Heart left ventricle (tissue), 16 donors: ENCODE results near the gene OAS2. TPM values are rescaled to one million over a fixed set of nuclear protein-coding genes. Genes with fewer than 3 reads are reported as not detected.

Source experiments
- ATAC-seq, 4 donors: fragments of 200-7000 bp; cut with Tn5 transposase; one replicate each; pipeline ENCODE4 v1.9.1; 2020 to 2022; ENCODE audit warnings: moderate library complexity in 4 of 4, mild to moderate bottlenecking in 3 of 4, moderate number of reproducible peaks in 1 of 4
- DNase-seq, 5 donors: peaks; one replicate each; pipeline ENCODE4 v3.0.0-alpha.2; 2020
- H3K27ac ChIP-seq, 12 donors: fragments of 200-600 bp; sonication (generic) in 4 of 12; one replicate each; pipeline versions ENCODE4 v1.5.0 to v1.8.0; 2016 to 2022; ENCODE audit warnings: mild to moderate bottlenecking in 2 of 12
- H3K27me3 ChIP-seq, 9 donors: fragments of 200-600 bp; sonication (generic) in 2 of 9; one replicate each; pipeline versions ENCODE4 v1.5.1 to v1.8.0; 2016 to 2022; ENCODE audit warnings: mild to moderate bottlenecking in 3 of 9
- H3K36me3 ChIP-seq, 9 donors: fragments of 200-600 bp; sonication (generic) in 2 of 9; one replicate each; pipeline versions ENCODE4 v1.5.0 to v1.8.0; 2018 to 2022; ENCODE audit warnings: mild to moderate bottlenecking in 2 of 9
- H3K4me1 ChIP-seq, 12 donors: fragments of 200-600 bp; sonication (generic) in 4 of 12; one replicate each; pipeline versions ENCODE4 v1.5.0 to v1.8.0; 2016 to 2022; ENCODE audit warnings: mild to moderate bottlenecking in 3 of 12
- H3K4me3 ChIP-seq, 12 donors: fragments of 200-600 bp; sonication (generic) in 4 of 12; one replicate each; pipeline versions ENCODE4 v1.5.0 to v1.8.0; 2017 to 2022; ENCODE audit warnings: mild to moderate bottlenecking in 9 of 12, moderate library complexity in 4 of 12
- H3K9me3 ChIP-seq, 12 donors: fragments of 200-600 bp; sonication (generic) in 4 of 12; one replicate each; pipeline versions ENCODE4 v1.5.0 to v1.8.0; 2016 to 2022; ENCODE audit warnings: mild to moderate bottlenecking in 1 of 12
- CTCF ChIP-seq, 12 donors: fragments of 200-600 bp; sonication (generic) in 4 of 12; IDR thresholded peaks; one replicate each; pipeline versions ENCODE4 v1.5.0 to v1.8.0; 2018 to 2022; ENCODE audit warnings: antibody characterized with exemption in 12 of 12, mild to moderate bottlenecking in 5 of 12
- POLR2A ChIP-seq, 2 donors: fragments of 450-650 bp; IDR thresholded peaks; one replicate each; pipeline ENCODE4 v1.6.1; 2017; ENCODE audit warnings: antibody characterized with exemption in 2 of 2, mild to moderate bottlenecking in 2 of 2, moderate library complexity in 2 of 2
- WGBS, 4 donors: extraction: QIAGEN DNeasy Blood & Tissue Kit in 2 of 4; methylation state at CpG; one replicate each; pipeline versions ENCODE4 v1.1.5 to v1.1.7; 2013 to 2018; 5-methylcytosine and 5-hydroxymethylcytosine counted together
- intact Hi-C, 10 donors: fragments of 100-400 bp; cut with DNase I; formaldehyde crosslinking; loops; one replicate each; pipeline versions ENCODE4 v1.11.1 to v1.14.2; 2022
- polyA plus RNA-seq, 2 donors: library from polyadenylated mRNA; stranded (reverse); fragments of 200-250 nt; gene quantifications; one replicate each; pipeline ENCODE4 v1.2.3, GENCODE V29; 2013
- total RNA-seq, 9 donors: library from RNA; depleted of rRNA in 2 of 9; stranded (reverse); fragments of >200 nt in 2 of 9; fragmentation: NEBNext Ultra II Directional in 3 of 9; extraction: Animal tissue kit (Norgen Biotek cat#: 25700) in 3 of 9; gene quantifications; one replicate each; pipeline versions ENCODE4 v1.1.0 to v1.2.4, GENCODE V29; 2016 to 2023
- donor health status: ischemic (EF 13 %, LVEDD 7.1; RV severe dilation, severe dysfunction).
- donor health status: healthy with polysubstance abuse.
- donor health status: DM: no; HTN: yes; CAD: no.
- donor health status: DM: no; HTN: no; CAD: no.
- donor health status: ischemic (EF 25% LVEDD 6.9; RV normal size, moderate dysfunction).
- donor health status: ischemic (EF 25% LVEDD 5.7; RV mildly dilated, moderate dysfunction).
- donor health status: healthy.
- donor health status: DM: yes; HTN: yes; CAD: no.
- donor health status: ischemic (EF 35%, LVEDD 5.7; RV mildly dilated, moderate dysfunction).
- donor health status: nonischemic (EF 11% LVEDD 7.7; RV severe dilation, severe dysfunction).
- donor health status: DM: yes; HTN: yes; CAD: no.
- donor health status: PGD.
- donor health status: ischemic (EF 29% LVEDD 5.4; RV normal size, mild dysfunction).
- donor health status: nonischemic (EF 23%, LVEDD 6.1; RV moderate dilation, normal function).

Gene OAS2
- total and polyA plus RNA-seq, 11 donors = 3.8 to 46.1 (median 7.3) TPM

- Histone ChIP-seq H3K27ac (no peak overlapping the region), H3K4me1 (no peaks in the 10 kb centered on the region), H3K36me3 (no peaks in the 10 kb centered on the region), H3K9me3 (peaks cover 0 to 3% (median 0%) of the 10 kb centered on the region in 12 donors), H3K4me3 (no peak overlapping the region), H3K27me3 (peaks cover 0 to 4% (median 0%) of the 10 kb centered on the region in 9 donors)
- 44 to 50% (median 48%) methylated on average over 4 of the region's 4 CpGs for WGBS, 4 donors
- TF ChIP-seq CTCF (IDR thresholded peaks at IDR 0.05) (no peak), POLR2A (IDR thresholded peaks at IDR 0.05) (no peak)
- DNase-seq (no peak), ATAC-seq (no peak)
- intact Hi-C loops = loop anchor here in 2 of 10 donors (5.0 kb wide), 2 partner anchors 125 to 130 kb away; no protein-coding TSS in a partner anchor
These were observed 49.4 kb downstream of the OAS2 start for GRCh38 chr12:113027726-113028125.

- H3K9me3 ChIP-seq = no peaks in the 10 kb centered on the region
- H3K27ac ChIP-seq = no peak overlapping the region
- H3K27me3 ChIP-seq = peaks cover 0 to 9% (median 0%) of the 10 kb centered on the region in 9 donors
- WGBS, 4 donors = 10 to 12% (median 11%) methylated on average over 9 of the region's 9 CpGs
- DNase-seq = no peak
- no peak for TF ChIP-seq POLR2A (IDR thresholded peaks at IDR 0.05)
- TF ChIP-seq CTCF (IDR thresholded peaks at IDR 0.05) = peak; percentile 48 to 75 (median 67)
- no peaks in the 10 kb centered on the region for H3K36me3 ChIP-seq
- intact Hi-C loops = loop anchor here in 7 of 10 donors (1.0 to 10.0 kb wide), 6 partner anchors 38 to 414 kb away; no protein-coding TSS in a partner anchor
- no peaks in the 10 kb centered on the region for H3K4me1 ChIP-seq
- H3K4me3 ChIP-seq = no peak overlapping the region
- peak in 3 of 4 donors; percentile 55 to 74 (median 61) for ATAC-seq
These were observed 52.7 kb downstream of the OAS2 start for GRCh38 chr12:113030875-113031525.

GRCh38 chr12:113039911-113040445 is 61.7 kb downstream of the OAS2 start:
- ATAC-seq (no peak), DNase-seq (no peak)
- Histone ChIP-seq H3K4me1 (peaks cover 0 to 17% (median 0%) of the 10 kb centered on the region in 12 donors), H3K36me3 (no peaks in the 10 kb centered on the region), H3K27ac (peak overlapping the region in 4 of 12 donors; percentile 11 to 52 (median 43)), H3K9me3 (no peaks in the 10 kb centered on the region), H3K27me3 (peaks cover 0 to 12% (median 0%) of the 10 kb centered on the region in 9 donors), H3K4me3 (no peak overlapping the region)
- TF ChIP-seq CTCF (IDR thresholded peaks at IDR 0.05) (no peak), POLR2A (IDR thresholded peaks at IDR 0.05) (no peak)
- 68 to 83% (median 80%) methylated on average over 4 of the region's 4 CpGs for WGBS, 4 donors
- intact Hi-C loops = loop anchor here in 1 of 10 donors (10.0 kb wide), 1 partner anchor 405 kb away; no protein-coding TSS in a partner anchor

- Histone ChIP-seq H3K4me3 (no peak overlapping the region), H3K9me3 (no peaks in the 10 kb centered on the region), H3K27ac (peak overlapping the region in 4 of 12 donors; percentile 11 to 66 (median 34)), H3K4me1 (peaks cover 0 to 17% (median 0%) of the 10 kb centered on the region in 12 donors), H3K27me3 (peaks cover 0 to 12% (median 0%) of the 10 kb centered on the region in 9 donors), H3K36me3 (no peaks in the 10 kb centered on the region)
- DNase-seq = peak in 4 of 5 donors; percentile 37 to 88 (median 80)
- intact Hi-C loops = no loop called here
- 41 to 67% (median 58%) methylated on average over 7 of the region's 7 CpGs for WGBS, 4 donors
- TF ChIP-seq CTCF (IDR thresholded peaks at IDR 0.05) = no peak
- no peak for TF ChIP-seq POLR2A (IDR thresholded peaks at IDR 0.05)
- peak; percentile 85 to 99 (median 98) for ATAC-seq
These were observed 62.4 kb downstream of the OAS2 start for GRCh38 chr12:113040722-113041171.
